Muscle of arm (tissue), 12 donors: ENCODE measurements around the gene CDK11B. TPM values are rescaled to one million over a fixed set of nuclear protein-coding genes. Genes with fewer than 3 reads are reported as not detected.
"Not testable (repeated sequence)": the region's sequence is repeated elsewhere in the genome, so short reads cannot be mapped to it uniquely, and the experiment has no call there.

Experiments used
- DNase-seq: peaks from one replicate; pipeline ENCODE4 v3.0.0-alpha.2; 2013
- polyA plus RNA-seq, 12 donors: library from polyadenylated mRNA; unstranded; fragments of 120-200 nt; gene quantifications; one replicate each; pipeline ENCODE4 v1.2.1, GENCODE V29; 2013; ENCODE audit not compliant: insufficient read length in 12 of 12

Gene CDK11B
- polyA plus RNA-seq, 12 donors, result 28.3 to 46.3 (median 31.2) TPM; not detected in 1

DNA sequence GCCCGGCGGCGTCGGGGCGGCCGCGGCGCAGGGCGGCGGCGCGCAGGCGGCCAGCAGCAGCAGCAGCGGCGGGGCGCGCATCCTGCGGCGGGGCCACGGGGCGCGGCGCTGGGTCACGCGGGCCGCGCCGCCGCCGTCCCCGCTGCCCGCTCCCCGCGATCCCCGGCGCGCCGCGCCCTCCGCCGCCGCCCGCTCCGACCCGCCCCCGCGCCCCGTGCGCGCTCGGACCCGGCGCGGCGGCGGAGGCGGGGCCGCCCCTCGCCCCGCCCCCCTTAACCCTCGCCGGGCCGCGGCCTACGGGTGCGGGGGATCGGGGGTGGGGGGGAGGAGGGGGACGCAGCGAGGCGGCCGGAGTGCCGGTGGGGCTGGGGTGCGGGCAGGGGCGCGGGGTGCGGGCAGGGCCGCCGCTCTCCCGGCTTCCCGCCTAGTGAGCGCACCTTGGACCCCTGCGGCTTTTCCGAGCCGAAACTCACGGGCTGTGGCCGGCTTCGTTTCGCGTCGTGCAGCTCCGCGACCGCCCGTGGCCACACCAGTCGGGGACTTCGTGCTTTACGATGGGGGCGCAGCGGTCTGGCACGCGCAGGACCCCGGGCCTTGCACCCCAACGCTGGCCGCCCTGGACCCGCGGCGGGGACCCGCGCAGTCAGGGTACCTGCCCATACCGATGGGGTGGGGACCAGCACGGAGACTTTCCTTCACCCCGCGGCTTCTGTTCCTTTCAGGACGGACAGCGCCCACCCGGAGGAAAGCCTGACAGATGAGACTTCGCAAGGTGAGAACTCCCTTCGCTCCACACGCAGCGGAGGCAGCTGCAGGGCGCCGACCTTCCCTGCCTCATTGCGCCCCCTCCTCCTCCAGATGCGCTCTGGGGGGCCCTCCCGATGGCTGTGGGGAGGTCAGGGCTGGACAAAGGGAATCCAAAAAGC lies 58.6 kb downstream of the CDK11B start, which contains the start of gene FNDC10:
Gene FNDC10, minus strand, starts transcription at position 201 of the 926 bp plus-strand sequence. Its CDS starts 120 bp downstream, at position 81.
- DNase-seq, result no peak

GRCh38 chr1:1599030-1599934 lies 59.5 kb downstream of the CDK11B start:
- DNase-seq, result no peak

- DNase-seq, result no peak
Observed at GRCh38 chr1:1598720-1599029, 60.1 kb downstream of the CDK11B start.

DNA sequence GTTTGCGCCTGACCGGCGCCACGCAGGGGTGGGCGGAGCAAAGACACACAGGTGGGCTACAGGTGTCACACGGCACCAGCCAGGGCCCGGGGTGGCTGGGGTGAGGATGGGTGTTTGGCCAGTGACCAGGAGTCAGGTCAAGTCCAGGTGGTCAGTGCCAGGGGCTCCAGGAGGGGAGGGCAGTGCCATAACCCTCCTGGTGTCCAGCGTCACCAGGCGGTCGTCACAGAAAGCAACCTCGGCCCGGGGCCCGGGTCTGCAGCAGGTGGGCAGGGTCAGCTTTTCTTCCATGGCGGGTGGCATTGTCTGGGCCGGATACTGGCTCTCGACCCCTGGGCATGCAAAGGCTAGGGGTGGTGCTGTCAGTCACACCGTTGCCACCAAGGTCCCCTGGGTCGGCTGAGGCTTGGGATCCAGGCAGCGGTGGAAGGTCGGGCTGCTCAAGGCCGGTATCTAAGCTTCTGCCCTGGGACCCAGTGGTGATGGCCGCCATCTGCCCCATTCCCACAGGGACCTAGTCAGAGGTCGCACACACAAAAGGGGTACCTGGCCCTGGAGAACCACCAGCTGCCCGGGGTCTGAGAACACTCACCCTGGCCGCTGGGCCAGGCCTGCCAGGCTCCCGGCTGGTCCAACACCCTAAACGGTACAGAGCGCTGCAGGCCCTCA lies 60.6 kb downstream of the CDK11B start:
- DNase-seq, result no peak

DNA sequence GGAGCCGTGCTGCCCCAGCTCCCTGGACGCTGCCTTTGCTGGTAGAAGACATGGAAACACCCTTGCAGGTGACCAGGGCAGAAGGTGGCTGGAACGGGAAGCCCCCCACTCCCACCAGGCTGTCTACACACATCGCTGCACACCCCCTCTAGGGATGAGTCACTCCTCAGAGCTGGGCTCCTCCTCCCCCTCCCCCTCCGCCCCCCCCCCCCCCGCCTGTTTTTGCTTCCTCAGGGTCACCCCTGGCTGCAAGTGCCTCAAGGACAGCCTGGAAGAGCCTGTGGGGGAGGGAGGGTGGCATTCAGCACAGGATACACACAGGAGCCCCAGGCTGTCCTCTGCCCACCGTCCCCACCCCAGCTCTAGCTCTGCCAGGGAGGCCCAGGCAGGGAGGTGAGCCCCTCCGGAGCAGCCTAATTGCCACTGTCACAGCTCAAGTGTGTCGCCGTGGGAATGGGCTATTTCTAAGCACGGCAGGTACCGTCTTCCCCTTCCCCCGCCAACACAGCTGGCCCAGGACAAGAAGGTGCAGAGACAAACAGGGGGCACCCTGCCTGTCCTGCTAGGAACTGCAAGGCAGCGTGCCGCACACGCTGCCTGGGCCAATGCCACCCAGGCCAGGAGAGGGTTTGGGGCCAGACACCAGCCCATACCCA lies 61.4 kb downstream of the CDK11B start:
- no peak for DNase-seq

DNA sequence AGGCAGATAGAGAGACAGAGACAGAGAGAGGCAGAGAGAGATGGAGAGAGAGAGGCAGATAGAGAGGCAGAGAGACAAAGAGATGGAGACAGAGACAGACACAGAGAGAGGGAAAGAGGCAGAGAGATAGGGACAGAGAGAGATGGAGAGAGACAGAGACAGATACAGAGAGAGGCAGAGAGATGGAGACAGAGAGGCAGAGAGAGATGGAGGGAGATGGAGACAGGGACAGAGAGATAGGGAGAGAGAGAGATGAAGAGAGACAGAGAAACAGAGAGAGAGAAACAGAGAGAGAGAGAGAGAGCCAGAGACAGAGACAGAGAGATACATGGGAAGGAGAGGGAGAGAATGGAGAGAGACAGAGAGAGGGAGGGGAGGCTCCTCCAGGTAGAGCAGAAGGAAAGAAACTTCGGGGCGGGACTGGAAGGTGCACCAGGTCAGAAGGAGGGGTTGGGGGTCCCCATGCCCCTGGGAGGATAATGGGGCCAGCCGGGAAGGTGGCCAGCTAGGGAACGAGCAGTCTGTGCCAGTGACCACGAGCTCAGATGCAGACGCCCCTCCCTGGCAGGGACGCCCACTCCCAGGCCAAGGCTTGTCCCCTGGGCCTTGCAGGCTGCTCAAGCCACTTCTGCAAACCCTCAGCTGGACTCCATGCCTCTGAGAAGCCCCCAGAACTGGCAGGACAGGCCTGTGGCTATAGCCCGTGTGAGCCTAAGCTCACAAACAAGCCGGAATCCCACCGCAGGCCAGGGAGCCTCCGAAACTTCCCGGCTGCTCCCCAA lies 62.1 kb downstream of the CDK11B start:
- DNase-seq, result no peak

- DNase-seq, result not testable (repeated sequence)
Observed at GRCh38 chr1:1595341-1595740, 63.5 kb downstream of the CDK11B start.

DNA sequence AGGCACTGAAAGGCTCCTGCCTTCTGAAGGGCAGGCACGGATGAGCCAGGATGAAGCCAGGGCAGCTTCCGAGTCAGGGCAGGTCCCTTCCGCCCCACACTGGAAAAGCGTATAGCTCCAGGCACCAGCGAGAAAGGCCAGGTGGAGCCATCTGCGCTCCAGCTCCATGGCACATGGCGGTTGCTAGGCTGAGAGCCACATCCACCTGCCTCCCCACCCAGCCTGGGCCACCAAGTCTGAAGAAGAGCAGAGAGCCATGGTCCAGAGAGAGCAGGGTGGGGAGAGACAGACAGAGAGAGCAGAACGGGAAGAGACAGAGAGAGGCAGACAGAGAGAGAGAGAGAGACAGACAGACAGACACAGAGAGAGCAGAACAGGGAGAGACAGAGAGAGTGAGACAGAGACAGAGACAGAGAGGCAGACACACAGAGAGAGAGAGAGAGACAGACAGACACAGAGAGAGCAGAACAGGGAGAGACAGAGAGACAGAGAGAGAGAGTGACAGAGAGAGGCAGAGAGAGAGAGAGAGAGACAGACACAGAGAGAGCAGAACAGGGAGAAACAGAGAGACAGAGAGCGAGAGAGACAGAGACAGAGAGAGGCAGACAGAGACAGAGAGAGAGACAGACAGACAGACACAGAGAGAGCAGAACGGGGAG lies 64.1 kb downstream of the CDK11B start:
- no peak for DNase-seq

DNA sequence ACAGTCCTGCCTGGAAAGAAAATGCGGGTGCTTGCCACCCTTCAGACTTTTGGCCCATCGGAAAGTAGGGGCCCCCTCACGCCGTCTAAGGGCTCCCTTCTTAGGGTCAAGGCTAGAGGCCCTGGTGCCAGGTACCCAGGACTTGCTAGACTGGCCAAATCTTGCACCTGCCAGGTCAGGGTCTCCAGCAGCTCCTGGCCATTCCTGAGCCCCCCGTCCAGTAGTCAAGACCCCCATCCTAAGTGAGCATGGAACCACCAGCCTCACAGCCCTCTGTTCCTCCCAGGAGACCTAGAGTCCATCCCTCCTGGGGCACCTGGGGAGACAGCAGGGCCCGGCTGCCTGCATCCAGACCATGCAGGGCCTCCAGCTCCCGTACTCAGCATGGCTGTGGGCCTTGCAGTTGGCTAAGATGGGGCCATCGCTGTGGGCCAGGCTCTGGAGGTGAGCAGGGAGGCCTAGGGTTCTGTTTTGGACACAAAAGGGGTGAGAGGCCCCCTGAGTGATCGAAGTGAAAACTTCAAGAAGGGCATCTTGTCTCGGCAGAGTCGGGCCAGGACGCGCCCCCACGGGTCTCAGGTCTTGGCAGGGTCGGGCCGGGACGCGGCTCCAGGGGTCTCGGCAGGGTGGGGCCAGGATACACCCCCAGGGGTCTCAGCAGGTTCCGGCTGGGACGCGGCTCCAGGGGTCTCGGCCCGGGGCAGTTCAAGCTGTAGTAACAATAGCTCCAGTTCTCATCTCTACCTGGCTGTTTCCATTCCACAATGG lies 64.8 kb downstream of the CDK11B start:
- no peak for DNase-seq

- no peak for DNase-seq
Observed at GRCh38 chr1:1591452-1591851, 67.4 kb downstream of the CDK11B start.

Other genes starting within 250 kb of the CDK11B start
- 10 to 100 TPM in 10 of 12 donors, 1 to 10 TPM in 1, not detected in 1; 9.0 to 27.8 (median 13.8) TPM for gene ANKRD65, start 237.7 kb downstream of the CDK11B start, polyA plus RNA-seq
- gene VWA1, start 223.3 kb downstream of the CDK11B start, polyA plus RNA-seq, result 100 to 1,000 TPM in 1 of 12 donors, 10 to 100 TPM in 11; 37.0 to 205 (median 46.0) TPM
- gene ATAD3C, start 209.3 kb downstream of the CDK11B start, polyA plus RNA-seq, result 1 to 10 TPM in 1 of 12 donors, under 1 TPM in 9, not detected in 2; 0.33 to 2.8 (median 0.64) TPM
- 10 to 100 TPM in 7 of 12 donors, 1 to 10 TPM in 4, not detected in 1; 5.7 to 50.0 (median 10.4) TPM for gene ATAD3B, start 187.2 kb downstream of the CDK11B start, polyA plus RNA-seq
- 10 to 100 TPM in 10 of 12 donors, 1 to 10 TPM in 1, not detected in 1; 8.6 to 27.8 (median 13.4) TPM for gene ATAD3A, start 146.8 kb downstream of the CDK11B start, polyA plus RNA-seq
- 1 to 10 TPM in 10 of 12 donors, not detected in 2; 1.9 to 6.5 (median 3.5) TPM for gene TMEM240, start 118.4 kb downstream of the CDK11B start, polyA plus RNA-seq
- 10 to 100 TPM in 11 of 12 donors, not detected in 1; 61.6 to 98.6 (median 86.4) TPM for gene SSU72, start 84.1 kb downstream of the CDK11B start, polyA plus RNA-seq
- 10 to 100 TPM in 1 of 12 donors, 1 to 10 TPM in 8, under 1 TPM in 2, not detected in 1; 0.88 to 10.3 (median 2.1) TPM for gene FNDC10, start 58.9 kb downstream of the CDK11B start, polyA plus RNA-seq
- 100 to 1,000 TPM in 1 of 12 donors, 10 to 100 TPM in 10, not detected in 1; 34.1 to 109 (median 52.5) TPM for gene MIB2, start 43.5 kb downstream of the CDK11B start, polyA plus RNA-seq
- gene MMP23B, start 26.8 kb downstream of the CDK11B start, polyA plus RNA-seq, result 10 to 100 TPM in 11 of 12 donors, not detected in 1; 19.0 to 63.0 (median 25.5) TPM
- 10 to 100 TPM in 11 of 12 donors, not detected in 1; 31.9 to 69.2 (median 40.9) TPM for gene SLC35E2B, start 33.8 kb upstream of the CDK11B start, polyA plus RNA-seq
- 10 to 100 TPM in 11 of 12 donors, not detected in 1; 14.3 to 49.2 (median 21.1) TPM for gene CDK11A, start 65.4 kb upstream of the CDK11B start, polyA plus RNA-seq
- gene NADK, start 119.5 kb upstream of the CDK11B start, polyA plus RNA-seq, result 10 to 100 TPM in 11 of 12 donors, not detected in 1; 22.7 to 55.6 (median 30.3) TPM
- gene GNB1, start 232.1 kb upstream of the CDK11B start, polyA plus RNA-seq, result 100 to 1,000 TPM; 158 to 259 (median 178) TPM